ENCODE results near the gene SDHD. TPM values are rescaled to one million over a fixed set of nuclear protein-coding genes. Genes with fewer than 3 reads are reported as not detected.

Gene SDHD
- total RNA-seq, 1 donor from 2014 or later = 47.3 TPM

- no peak for DNase-seq (ENCODE audit: low spot score in 2 of 2, unreplicated experiment in 2 of 2)
- Mint-ChIP-seq H3K36me3 (no peaks in the 10 kb centered on the region), H3K9me3 (no peaks in the 10 kb centered on the region), H3K4me1 (peaks cover 20% of the 10 kb centered on the region), H3K27ac (no peak overlapping the region), H3K4me3 (no peak overlapping the region), H3K27me3 (ENCODE audit: low read depth) (peaks cover 5% of the 10 kb centered on the region)
- TF ChIP-seq CTCF (IDR thresholded peaks at IDR 0.05; ENCODE audit: unreplicated experiment) = no peak
These were observed 40.4 kb downstream of the SDHD start for GRCh38 chr11:112127056-112127455.

- Mint-ChIP-seq H3K27me3 (ENCODE audit: low read depth) (peaks cover 5% of the 10 kb centered on the region), H3K27ac (peak overlapping the region; percentile 33), H3K4me1 (peaks cover 12% of the 10 kb centered on the region), H3K36me3 (no peaks in the 10 kb centered on the region), H3K9me3 (no peaks in the 10 kb centered on the region), H3K4me3 (no peak overlapping the region)
- TF ChIP-seq CTCF (IDR thresholded peaks at IDR 0.05; ENCODE audit: unreplicated experiment) = no peak
- peak; percentile 25 to 44 for DNase-seq (ENCODE audit: low spot score in 2 of 2, unreplicated experiment in 2 of 2)
These were observed 41.9 kb downstream of the SDHD start for GRCh38 chr11:112128483-112129121.

GRCh38 chr11:112129656-112130055, 43.0 kb downstream of the SDHD start:
- DNase-seq (ENCODE audit: low spot score in 2 of 2, unreplicated experiment in 2 of 2) = no peak
- no peaks in the 10 kb centered on the region for H3K9me3 Mint-ChIP-seq
- H3K36me3 Mint-ChIP-seq = no peaks in the 10 kb centered on the region
- no peak for TF ChIP-seq CTCF (IDR thresholded peaks at IDR 0.05; ENCODE audit: unreplicated experiment)
- H3K27ac Mint-ChIP-seq = no peak overlapping the region
- no peak overlapping the region for H3K4me3 Mint-ChIP-seq
- peaks cover 5% of the 10 kb centered on the region for H3K27me3 Mint-ChIP-seq (ENCODE audit: low read depth)
- peaks cover 8% of the 10 kb centered on the region for H3K4me1 Mint-ChIP-seq

GRCh38 chr11:112132737-112133136, 46.1 kb downstream of the SDHD start:
- no peak overlapping the region for H3K27ac Mint-ChIP-seq
- H3K9me3 Mint-ChIP-seq = no peaks in the 10 kb centered on the region
- no peak overlapping the region for H3K4me3 Mint-ChIP-seq
- H3K36me3 Mint-ChIP-seq = no peaks in the 10 kb centered on the region
- peaks cover 7% of the 10 kb centered on the region for H3K27me3 Mint-ChIP-seq (ENCODE audit: low read depth)
- H3K4me1 Mint-ChIP-seq = peaks cover 8% of the 10 kb centered on the region
- no peak for DNase-seq (ENCODE audit: low spot score in 2 of 2, unreplicated experiment in 2 of 2)
- no peak for TF ChIP-seq CTCF (IDR thresholded peaks at IDR 0.05; ENCODE audit: unreplicated experiment)

- H3K27me3 Mint-ChIP-seq (ENCODE audit: low read depth) = peaks cover 7% of the 10 kb centered on the region
- H3K36me3 Mint-ChIP-seq = no peaks in the 10 kb centered on the region
- H3K9me3 Mint-ChIP-seq = no peaks in the 10 kb centered on the region
- no peak for TF ChIP-seq CTCF (IDR thresholded peaks at IDR 0.05; ENCODE audit: unreplicated experiment)
- H3K4me3 Mint-ChIP-seq = no peak overlapping the region
- H3K4me1 Mint-ChIP-seq = no peaks in the 10 kb centered on the region
- DNase-seq (ENCODE audit: low spot score in 2 of 2, unreplicated experiment in 2 of 2) = no peak
- H3K27ac Mint-ChIP-seq = no peak overlapping the region
These were observed 47.8 kb downstream of the SDHD start for GRCh38 chr11:112134473-112134872.

- Mint-ChIP-seq H3K27me3 (ENCODE audit: low read depth) (no peaks in the 10 kb centered on the region), H3K36me3 (peaks cover 2% of the 10 kb centered on the region), H3K4me3 (no peak overlapping the region), H3K27ac (no peak overlapping the region), H3K4me1 (no peaks in the 10 kb centered on the region), H3K9me3 (peaks cover 11% of the 10 kb centered on the region)
- no peak for DNase-seq (ENCODE audit: low spot score in 2 of 2, unreplicated experiment in 2 of 2)
- TF ChIP-seq CTCF (IDR thresholded peaks at IDR 0.05; ENCODE audit: unreplicated experiment) = no peak
These were observed 56.9 kb downstream of the SDHD start for GRCh38 chr11:112143597-112143996.

All from mesothelial cell of epicardium (in vitro differentiated cells).